Measurements from ENCODE around the gene S100PBP.

The S100PBP gene

GRCh38 chr1:32868806-32869455 is 51.5 kb downstream of the S100PBP start:
- TF ChIP-seq EP300 (IDR thresholded peaks at IDR 0.05; ENCODE audit: borderline replicate concordance) (no peak), TEAD4 (IDR thresholded peaks at IDR 0.05) (no peak), YY1 (IDR thresholded peaks at IDR 0.05; ENCODE audit: low read depth) (no peak), RAD21 (IDR thresholded peaks at IDR 0.05; ENCODE audit: low read depth) (no peak), FOXM1 (IDR thresholded peaks at IDR 0.05; ENCODE audit: borderline replicate concordance, low read depth) (no peak), NFIC (IDR thresholded peaks at IDR 0.05) (no peak), ZBTB7A (IDR thresholded peaks at IDR 0.05; ENCODE audit: low read depth) (no peak), USF1 (IDR thresholded peaks at IDR 0.05) (no peak), EGR1 (IDR thresholded peaks at IDR 0.05) (no peak), MAX (IDR thresholded peaks at IDR 0.05) (no peak), TAF1 (IDR thresholded peaks at IDR 0.05; ENCODE audit: low read depth) (no peak), CEBPB (IDR thresholded peaks at IDR 0.05) (no peak), CREB1 (IDR thresholded peaks at IDR 0.05; ENCODE audit: low read depth) (no peak), REST (IDR thresholded peaks at IDR 0.05; ENCODE audit: low read depth) (no peak)

GRCh38 chr1:32869923-32870614 is 52.6 kb downstream of the S100PBP start:
- no peak for TF ChIP-seq CREB1 (IDR thresholded peaks at IDR 0.05; ENCODE audit: low read depth)
- no peak for TF ChIP-seq RAD21 (IDR thresholded peaks at IDR 0.05; ENCODE audit: low read depth)
- TF ChIP-seq EGR1 (IDR thresholded peaks at IDR 0.05), result no peak
- TF ChIP-seq USF1 (IDR thresholded peaks at IDR 0.05), result no peak
- no peak for TF ChIP-seq EP300 (IDR thresholded peaks at IDR 0.05; ENCODE audit: borderline replicate concordance)
- TF ChIP-seq MAX (IDR thresholded peaks at IDR 0.05), result no peak
- no peak for TF ChIP-seq ZBTB7A (IDR thresholded peaks at IDR 0.05; ENCODE audit: low read depth)
- TF ChIP-seq NFIC (IDR thresholded peaks at IDR 0.05), result no peak
- no peak for TF ChIP-seq FOXM1 (IDR thresholded peaks at IDR 0.05; ENCODE audit: borderline replicate concordance, low read depth)
- TF ChIP-seq YY1 (IDR thresholded peaks at IDR 0.05; ENCODE audit: low read depth), result no peak
- TF ChIP-seq TAF1 (IDR thresholded peaks at IDR 0.05; ENCODE audit: low read depth), result no peak
- no peak for TF ChIP-seq CEBPB (IDR thresholded peaks at IDR 0.05)

GRCh38 chr1:32870615-32871363 is 53.3 kb downstream of the S100PBP start, which contains the start of gene FNDC5:
TSS of gene FNDC5 (minus strand) at chr1:32870912.
- no peak; the same call in 1 of the 2 replicates for TF ChIP-seq EGR1 (IDR thresholded peaks at IDR 0.05)
- TF ChIP-seq CREB1 (IDR thresholded peaks at IDR 0.05; ENCODE audit: low read depth), result no peak
- TF ChIP-seq ZBTB7A (IDR thresholded peaks at IDR 0.05; ENCODE audit: low read depth), result peak; percentile 57; the same call in 1 of the 2 replicates
- no peak for TF ChIP-seq USF1 (IDR thresholded peaks at IDR 0.05)
- no peak for TF ChIP-seq MAX (IDR thresholded peaks at IDR 0.05)
- TF ChIP-seq REST (IDR thresholded peaks at IDR 0.05; ENCODE audit: low read depth), result 0 out of 2 replicates have a peak, but pooled peaks have one; percentile 13
- no peak for TF ChIP-seq CEBPB (IDR thresholded peaks at IDR 0.05)
- TF ChIP-seq FOXM1 (IDR thresholded peaks at IDR 0.05; ENCODE audit: borderline replicate concordance, low read depth), result no peak
- no peak for TF ChIP-seq TEAD4 (IDR thresholded peaks at IDR 0.05)
- TF ChIP-seq TAF1 (IDR thresholded peaks at IDR 0.05; ENCODE audit: low read depth), result no peak
- TF ChIP-seq EP300 (IDR thresholded peaks at IDR 0.05; ENCODE audit: borderline replicate concordance), result no peak

All from Ishikawa (cell line).